GM12874 (cell line): Measurements from ENCODE around the gene TRIM32.

Experiments used
- CTCF ChIP-seq: IDR thresholded peaks from 2 replicates; pipeline ENCODE4 v1.5.1; 2011; ENCODE audit warnings: low read depth, mild to moderate bottlenecking, control low read depth, low read length, moderate library complexity; ENCODE audit not compliant: insufficient read depth

TRIM32 gene

GRCh38 chr9:116700882-116701865 is 14.1 kb downstream of the TRIM32 start:
- no peak for TF ChIP-seq CTCF

- no peak for TF ChIP-seq CTCF
Observed at GRCh38 chr9:116701940-116702642, 15.0 kb downstream of the TRIM32 start.

GRCh38 chr9:116703634-116704033 is 16.5 kb downstream of the TRIM32 start:
- no peak for TF ChIP-seq CTCF

GRCh38 chr9:116704470-116704869 is 17.4 kb downstream of the TRIM32 start:
- TF ChIP-seq CTCF = no peak

- no peak for TF ChIP-seq CTCF
Observed at GRCh38 chr9:116705531-116705930, 18.4 kb downstream of the TRIM32 start.

- TF ChIP-seq CTCF = no peak
Observed at GRCh38 chr9:116706310-116707290, 19.5 kb downstream of the TRIM32 start.

GRCh38 chr9:116712781-116713180 is 25.7 kb downstream of the TRIM32 start:
- TF ChIP-seq CTCF = no peak
